Lung (tissue), 12 donors: Measurements from ENCODE around the gene RANBP3L. TPM values are rescaled to one million over a fixed set of nuclear protein-coding genes. Genes with fewer than 3 reads are reported as not detected.
"Not testable (repeated sequence)": the region's sequence is repeated elsewhere in the genome, so short reads cannot be mapped to it uniquely, and the experiment has no call there.

Experiments used
- ATAC-seq: fragments of 200-7000 bp; cut with Tn5 transposase; one replicate; pipeline ENCODE4 v1.9.1; 2020; ENCODE audit warnings: moderate number of reproducible peaks; ENCODE audit not compliant: insufficient read depth, low FRiP score
- DNase-seq, 3 donors: peaks; one replicate each; pipeline ENCODE4 v3.0.0-alpha.2; 2013 to 2017
- H3K27ac ChIP-seq, 2 donors: one replicate each; pipeline ENCODE4 v1.5.1; 2013; ENCODE audit warnings: mild to moderate bottlenecking in 2 of 2, moderate library complexity in 2 of 2, control low read depth in 1 of 2, inconsistent platforms in 1 of 2, low read depth in 1 of 2, low read length in 1 of 2
- H3K27me3 ChIP-seq, 3 donors: one replicate each; pipeline ENCODE4 v1.5.1; 2013; ENCODE audit warnings: low read length in 2 of 3; ENCODE audit not compliant: control insufficient read depth in 3 of 3, insufficient read depth in 3 of 3
- H3K36me3 ChIP-seq, 4 donors: one replicate each; pipeline ENCODE4 v1.5.1; 2013; ENCODE audit warnings: low read length in 4 of 4, mild to moderate bottlenecking in 1 of 4, moderate library complexity in 1 of 4; ENCODE audit not compliant: control insufficient read depth in 4 of 4, insufficient read depth in 4 of 4
- H3K4me1 ChIP-seq, 5 donors: one replicate each; pipeline ENCODE4 v1.5.1; 2013; ENCODE audit warnings: low read length in 5 of 5, mild to moderate bottlenecking in 2 of 5, moderate library complexity in 1 of 5; ENCODE audit not compliant: control insufficient read depth in 5 of 5, insufficient read depth in 5 of 5
- H3K4me3 ChIP-seq: one replicate; pipeline ENCODE4 v1.5.1; 2013; ENCODE audit warnings: mild to moderate bottlenecking, control low read depth, moderate library complexity
- H3K9ac ChIP-seq, 2 donors: one replicate each; pipeline ENCODE4 v1.5.1; 2013; ENCODE audit warnings: low read length in 2 of 2, control low read depth in 1 of 2; ENCODE audit not compliant: insufficient read depth in 1 of 2
- H3K9me3 ChIP-seq, 4 donors: one replicate each; pipeline ENCODE4 v1.5.1; 2013; ENCODE audit warnings: low read length in 3 of 4, mild to moderate bottlenecking in 1 of 4, moderate library complexity in 1 of 4; ENCODE audit not compliant: control insufficient read depth in 4 of 4, insufficient read depth in 3 of 4
- CTCF ChIP-seq: IDR thresholded peaks from 2 replicates; pipeline ENCODE4 v1.5.1; 2012; ENCODE audit warnings: mild to moderate bottlenecking; ENCODE audit errors: control extremely low read depth, extremely low read depth
- WGBS, 2 donors: extraction: QIAGEN DNeasy Blood & Tissue Kit; methylation state at CpG; one replicate each; pipeline ENCODE4 v1.1.7; 2013; 5-methylcytosine and 5-hydroxymethylcytosine counted together
- polyA plus RNA-seq, 2 donors: library from polyadenylated mRNA; stranded (reverse); fragments of 200-250 nt; gene quantifications; one replicate each; pipeline ENCODE4 v1.2.1, GENCODE V29; 2013
- total RNA-seq, 2 donors: library from RNA; depleted of rRNA in 1 of 2; stranded (reverse); fragments of >200 nt in 1 of 2; gene quantifications; one replicate each; pipeline ENCODE4 v1.2.1, GENCODE V29; 2014 to 2021
- donor health status: control.
- donor health status: control.
- donor health status: Bipolar disorder and iron deficiency.
- donor health status: healthy.
- donor health status: DM: yes; HTN: yes; CAD: no.

The RANBP3L gene
- total and polyA plus RNA-seq, 4 donors = 0.08 to 2.3 (median 0.66) TPM

GRCh38 chr5:36199620-36200019, 102.1 kb downstream of the RANBP3L start:
- ATAC-seq = no peak
- peaks cover 4 to 33% (median 14%) of the 10 kb centered on the region in 4 donors for H3K36me3 ChIP-seq
- no peak overlapping the region for H3K4me3 ChIP-seq
- 67 to 77% methylated on average over 2 of the region's 2 CpGs for WGBS, 2 donors
- no peak for DNase-seq
- no peaks in the 10 kb centered on the region for H3K9me3 ChIP-seq
- H3K4me1 ChIP-seq = peaks cover 0 to 10% (median 0%) of the 10 kb centered on the region in 5 donors
- no peak overlapping the region for H3K27ac ChIP-seq
- H3K27me3 ChIP-seq = no peaks in the 10 kb centered on the region
- no peak for TF ChIP-seq CTCF
- no peak overlapping the region for H3K9ac ChIP-seq

GRCh38 chr5:36198783-36199182, 102.9 kb downstream of the RANBP3L start:
- H3K9ac ChIP-seq, ATAC-seq: not testable (repeated sequence)
- 79 to 89% methylated on average over 2 to 3 of the region's 3 CpGs for WGBS, 2 donors

More at GRCh38 chr5:36198783-36199182, 102.9 kb downstream of the RANBP3L start:
- peaks cover 4 to 34% (median 13%) of the 10 kb centered on the region in 4 donors for H3K36me3 ChIP-seq
- H3K4me3 ChIP-seq, H3K27ac ChIP-seq, DNase-seq, H3K27me3 ChIP-seq, H3K9me3 ChIP-seq, H3K4me1 ChIP-seq: not testable (repeated sequence)

Other genes with a start within 250 kb of the RANBP3L start
- under 1 TPM in 1 of 2 donors, not detected in 1; 0.12 TPM for gene UGT3A2, start 235.0 kb downstream of the RANBP3L start, total RNA-seq
- gene UGT3A2, start 235.0 kb downstream of the RANBP3L start, polyA plus RNA-seq = under 1 TPM in 1 of 2 donors, not detected in 1; 0.05 TPM
- gene LMBRD2, start 150.0 kb downstream of the RANBP3L start, total RNA-seq = 10 to 100 TPM; 12.3 to 16.8 TPM
- gene LMBRD2, start 150.0 kb downstream of the RANBP3L start, polyA plus RNA-seq = 1 to 10 TPM; 2.1 to 3.6 TPM
- gene SKP2, start 149.8 kb downstream of the RANBP3L start, total RNA-seq = 10 to 100 TPM; 15.1 to 30.6 TPM
- 1 to 10 TPM; 4.8 TPM for gene SKP2, start 149.8 kb downstream of the RANBP3L start, polyA plus RNA-seq
- gene NADK2, start 60.0 kb downstream of the RANBP3L start, total RNA-seq = 10 to 100 TPM; 23.4 to 37.9 TPM
- gene NADK2, start 60.0 kb downstream of the RANBP3L start, polyA plus RNA-seq = 1 to 10 TPM; 8.4 to 9.0 TPM